Activated T-cell treated with anti-CD3 and anti-CD28 coated beads for 24 hours (primary cell): Measurements from ENCODE around the gene ZGLP1.
"Not testable (repeated sequence)": the region's sequence is repeated elsewhere in the genome, so short reads cannot be mapped to it uniquely, and the experiment has no call there.

Experiments used
- DNase-seq: peaks from one replicate; pipeline ENCODE4 v3.0.0-alpha.2; 2020; ENCODE audit warnings: low read depth

The ZGLP1 gene

DNA sequence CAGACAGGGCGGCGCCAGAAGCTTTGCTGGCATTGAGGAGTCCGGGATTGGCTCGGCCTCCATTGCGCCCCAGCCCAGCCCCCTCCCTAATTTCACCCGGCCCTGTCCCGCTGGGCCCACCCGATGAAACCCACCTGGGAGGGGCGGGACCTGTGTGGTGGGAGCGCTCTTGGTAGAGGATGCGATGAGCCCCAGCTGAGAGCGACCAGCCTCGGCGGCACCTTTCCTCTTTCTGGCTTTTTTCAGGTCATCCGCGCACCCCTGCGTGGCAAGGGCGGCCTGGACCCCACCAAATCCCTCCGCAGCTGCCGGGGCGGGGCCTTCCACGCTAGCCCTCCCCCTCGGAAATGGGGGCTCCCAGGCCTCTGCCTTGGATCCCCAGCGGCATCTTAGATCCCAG is at the start of gene ZGLP1:
Gene ZGLP1 (minus strand): TSS at position 393 of the 400 bp plus-strand sequence.
- DNase-seq: no peak

DNA sequence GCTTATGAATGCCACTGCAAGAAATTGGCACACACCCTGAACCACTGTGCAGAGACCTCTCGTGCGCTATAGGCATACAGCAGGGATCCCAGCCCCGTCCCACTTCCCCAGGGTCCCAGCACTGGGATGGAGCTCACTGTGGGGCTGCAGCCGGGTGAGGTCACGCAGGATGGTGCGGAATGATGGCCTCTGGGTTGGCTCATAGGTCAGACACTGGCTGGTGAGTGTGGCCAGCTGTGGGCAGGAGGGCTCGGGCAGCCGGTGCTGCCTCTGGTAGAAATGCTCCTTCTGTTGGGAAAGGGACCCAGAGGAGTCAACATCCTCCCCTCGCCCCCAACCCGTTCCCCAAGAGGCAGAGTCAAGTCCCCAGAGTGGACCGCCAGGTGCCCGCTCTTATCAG is 46.8 kb upstream of the ZGLP1 start:
- DNase-seq: no peak

DNA sequence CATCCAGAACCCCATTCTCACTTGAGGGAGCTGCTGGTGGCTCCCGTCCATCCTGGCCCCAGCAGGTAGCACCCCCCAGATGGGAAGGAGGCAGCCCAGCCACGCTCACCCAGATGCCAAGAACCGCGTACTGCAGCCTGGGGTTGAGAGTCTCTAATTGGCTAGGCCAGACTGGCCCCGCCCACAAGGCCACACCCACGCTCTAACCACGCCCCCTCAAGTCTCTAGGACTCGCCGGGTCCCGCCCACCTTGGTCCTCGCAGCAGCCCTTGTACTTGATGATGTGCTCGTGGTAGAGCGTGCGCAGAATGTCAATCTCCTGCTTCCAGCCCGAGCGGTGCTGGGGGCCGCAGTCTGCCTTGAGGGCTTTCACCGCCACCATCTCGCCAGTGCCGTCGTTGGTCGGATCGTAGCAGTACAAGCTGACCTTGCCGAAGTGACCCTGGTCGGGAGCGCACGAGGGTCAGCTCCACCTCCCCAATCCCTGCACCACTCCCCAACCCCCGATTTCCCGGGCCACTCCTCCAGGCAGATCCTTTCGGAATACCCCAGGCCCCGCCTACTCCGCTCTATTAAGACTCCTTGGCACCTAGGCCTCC is 44.3 kb upstream of the ZGLP1 start:
- peak; percentile 45 for DNase-seq

DNA sequence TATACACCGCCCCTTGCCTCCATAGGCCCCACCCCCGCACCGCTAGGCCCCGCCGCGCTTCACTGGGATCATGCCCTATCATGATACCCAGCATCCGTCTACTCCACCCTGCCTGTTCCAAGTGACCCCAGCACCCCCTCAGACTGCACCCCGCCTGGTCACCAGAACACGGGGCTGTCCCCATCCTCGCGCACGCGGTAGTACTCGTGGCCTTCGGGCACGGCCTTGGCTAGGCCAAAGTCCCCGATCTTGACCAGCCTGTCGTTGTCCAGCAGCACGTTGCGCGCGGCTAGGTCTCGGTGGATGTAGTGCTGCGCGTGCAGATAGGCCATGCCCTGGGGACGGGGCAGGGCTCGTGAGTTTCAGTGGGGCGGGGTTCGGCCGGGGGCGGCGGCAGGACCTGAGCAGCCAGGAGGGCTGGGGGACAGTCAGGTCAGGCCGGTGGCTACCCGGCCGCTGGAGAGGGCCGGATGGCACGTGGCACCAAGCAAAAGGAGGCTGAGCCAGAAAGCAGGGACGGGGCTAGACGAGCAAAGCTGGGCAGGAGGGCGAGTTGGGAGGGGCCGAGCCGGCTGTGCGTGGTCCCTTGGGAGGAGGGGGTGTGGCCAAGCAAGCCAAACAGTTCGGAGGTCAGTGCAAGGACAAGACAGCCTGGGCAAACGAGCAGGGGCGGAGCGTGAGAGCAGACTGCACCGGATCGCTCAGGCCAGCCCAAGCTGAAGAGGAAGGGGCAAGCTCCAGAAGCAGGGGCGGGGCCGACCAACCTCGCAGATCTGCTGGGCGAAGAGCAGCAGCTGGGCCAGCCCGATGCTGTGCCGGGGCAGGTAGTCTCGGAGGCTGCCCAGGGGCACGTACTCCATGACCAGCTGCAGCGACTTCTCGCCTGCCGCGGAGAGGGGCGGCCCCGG is 43.4 kb upstream of the ZGLP1 start:
- DNase-seq: no peak

- no peak for DNase-seq
These were observed 36.9 kb upstream of the ZGLP1 start for GRCh38 chr19:10346509-10346908.

GRCh38 chr19:10344780-10345179 is 35.2 kb upstream of the ZGLP1 start:
- no peak for DNase-seq

DNA sequence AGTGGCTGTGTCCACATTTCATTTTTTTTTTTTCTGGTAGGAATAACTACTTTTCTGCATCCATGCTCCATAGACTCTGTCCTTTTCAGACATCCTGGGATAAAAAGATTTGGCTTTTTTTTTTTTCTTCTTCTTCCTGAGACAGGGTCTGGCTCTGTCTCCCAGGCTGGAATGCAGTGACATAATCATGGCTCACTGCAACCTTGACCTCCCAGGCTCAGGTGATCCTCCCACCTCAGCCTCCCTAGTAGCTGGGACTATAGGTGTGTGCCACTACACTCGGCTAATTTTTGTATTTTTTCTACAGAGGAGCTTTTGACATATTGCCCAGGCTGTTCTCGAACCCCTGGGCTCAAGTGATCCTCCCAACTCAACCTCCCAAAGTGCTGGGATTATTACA is 33.9 kb upstream of the ZGLP1 start:
- no peak for DNase-seq

DNA sequence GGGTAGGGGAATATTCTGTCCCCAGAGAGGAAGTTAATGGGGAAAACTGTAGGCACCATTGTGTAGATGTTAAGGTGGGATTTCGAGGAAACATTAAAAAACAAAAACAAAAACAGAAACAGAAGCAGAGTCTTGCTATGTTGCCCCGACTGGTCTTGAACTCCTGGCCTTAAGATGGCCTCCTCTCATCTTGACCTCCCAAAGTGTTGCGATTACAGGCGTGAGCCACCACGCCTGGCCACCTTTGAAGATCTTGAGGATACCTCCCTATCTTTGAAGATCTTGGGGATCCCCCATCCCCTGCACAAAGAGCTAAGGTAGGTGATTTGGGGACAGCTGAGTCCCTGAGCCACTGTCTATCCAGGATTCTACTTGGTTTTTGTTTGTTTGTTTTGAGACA is 30.4 kb upstream of the ZGLP1 start:
- DNase-seq: no peak

DNA sequence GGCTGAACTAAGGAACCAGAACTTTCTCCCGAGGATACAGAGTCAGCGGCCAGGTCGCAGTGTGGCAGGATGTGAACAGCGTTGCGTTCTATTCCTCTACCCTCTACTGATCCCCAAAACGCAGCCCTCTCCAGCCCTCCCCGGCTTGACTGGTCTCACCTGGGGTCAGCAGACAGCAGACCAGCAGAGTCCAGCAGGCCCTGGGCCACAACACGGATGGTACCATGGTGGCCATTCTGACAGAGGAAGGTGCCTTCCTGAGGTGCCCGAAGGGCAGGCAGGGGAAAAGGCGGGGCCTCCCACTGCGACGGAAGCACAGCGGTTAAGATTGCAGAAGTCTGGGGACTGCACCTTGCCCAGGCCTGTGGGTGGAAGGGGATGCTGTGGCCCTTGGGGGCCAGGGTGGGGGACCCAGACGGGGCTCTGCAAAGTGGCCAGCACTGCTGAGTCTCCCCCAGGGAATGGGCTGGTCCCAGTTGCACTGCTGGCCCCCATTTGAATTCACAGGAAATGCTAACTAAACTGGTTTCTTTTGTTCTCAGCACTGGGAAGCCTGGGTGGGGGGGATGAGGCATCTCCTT is 29.9 kb upstream of the ZGLP1 start, which contains the start of gene ICAM3:
Gene ICAM3 (minus strand): TSS at position 245 of the 581 bp plus-strand sequence. CDS start 10 bp downstream, at position 235.
- peak; percentile 60 for DNase-seq

GRCh38 chr19:10338940-10339339 is 29.3 kb upstream of the ZGLP1 start:
- no peak for DNase-seq

DNA sequence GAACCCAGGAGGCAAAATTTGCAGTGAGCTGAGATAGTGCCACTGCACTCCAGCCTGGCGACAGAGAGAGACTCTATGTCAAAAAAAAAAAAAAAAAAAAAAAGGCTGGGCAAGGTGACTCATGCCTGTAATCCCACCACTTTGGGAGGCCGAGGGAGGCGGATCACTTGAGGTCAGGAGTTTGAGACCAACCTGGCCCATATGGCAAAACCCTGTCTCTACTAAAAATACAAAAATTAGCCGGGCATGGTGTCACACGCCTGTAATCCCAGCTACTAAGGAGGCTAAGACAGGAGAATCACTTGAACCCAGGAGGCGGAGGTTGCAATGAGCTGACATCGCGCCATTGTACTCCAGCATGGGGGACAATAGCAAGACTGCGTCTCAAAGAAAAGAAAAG is 27.1 kb upstream of the ZGLP1 start:
- DNase-seq: not testable (repeated sequence)

DNA sequence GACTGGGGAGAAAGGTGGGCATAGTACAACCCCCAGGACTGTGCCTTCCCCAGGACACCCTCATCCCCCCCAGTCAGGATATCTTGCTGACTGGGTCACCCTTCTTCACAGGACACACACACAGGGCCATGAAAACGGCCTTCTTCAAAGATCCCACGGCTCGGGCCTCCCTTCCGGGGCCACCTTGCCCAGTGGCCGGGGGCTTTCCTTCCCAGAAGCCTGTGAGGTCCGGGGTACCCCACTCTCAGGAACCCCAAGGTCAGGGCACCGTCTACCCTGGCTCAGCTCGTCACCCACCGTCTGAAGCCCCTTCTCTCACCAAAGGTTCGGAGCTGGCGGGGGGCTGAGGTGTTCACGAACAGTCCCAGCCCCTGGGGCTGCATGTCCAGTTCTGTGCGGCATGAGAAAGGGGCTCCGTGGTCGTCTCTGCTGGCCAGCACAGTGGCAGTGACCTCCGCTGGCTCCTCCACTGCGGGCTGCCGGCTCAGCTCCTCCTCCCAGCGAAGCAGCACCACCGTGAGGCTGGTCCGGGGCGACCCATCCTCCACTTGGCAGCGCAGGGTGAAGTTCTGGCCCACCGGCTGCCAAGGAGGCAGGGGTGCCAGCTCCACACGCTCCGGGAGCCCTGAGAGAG is 25.9 kb upstream of the ZGLP1 start:
- no peak for DNase-seq

- peak; percentile 41 for DNase-seq
These were observed 25.2 kb upstream of the ZGLP1 start for GRCh38 chr19:10334588-10335351.

DNA sequence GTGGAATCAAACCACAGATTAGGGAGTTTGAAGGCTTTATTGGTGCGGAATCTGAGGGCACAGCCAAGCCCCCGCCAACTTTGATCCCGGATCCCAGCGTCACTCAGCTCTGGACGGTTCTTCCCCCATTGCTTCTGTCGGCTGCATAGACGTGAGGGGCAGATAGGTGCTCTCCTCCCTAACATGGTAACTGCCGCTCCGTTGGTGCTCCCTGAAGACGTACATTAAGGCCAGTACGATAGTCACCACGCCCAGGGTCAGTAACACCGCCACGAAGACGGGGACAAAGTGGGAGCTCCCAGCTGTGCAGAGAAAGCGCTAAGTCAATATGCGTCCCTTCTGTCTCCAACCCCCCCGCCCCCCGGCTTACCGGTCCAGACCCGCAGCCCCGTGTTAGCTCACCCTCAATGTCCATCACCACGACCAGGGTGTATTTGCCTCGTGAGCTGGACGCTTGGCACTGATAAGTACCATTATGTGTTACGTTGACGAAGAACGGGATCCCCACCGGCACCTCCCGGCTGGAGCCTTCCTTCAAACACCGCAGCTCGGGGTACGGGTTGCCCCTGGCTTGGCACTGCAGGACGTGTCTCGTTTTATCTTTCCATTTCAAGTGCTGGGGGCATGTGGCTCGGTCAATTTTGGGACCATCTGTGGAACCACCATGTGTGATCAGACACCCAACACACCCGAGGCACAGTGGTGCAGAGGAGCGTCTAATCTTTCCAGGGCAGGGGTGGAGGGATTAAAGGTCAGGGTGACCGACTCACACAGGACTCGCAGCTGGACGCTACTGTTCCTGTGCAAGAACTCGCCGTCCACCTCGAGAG is 24.4 kb upstream of the ZGLP1 start:
- no peak for DNase-seq

DNA sequence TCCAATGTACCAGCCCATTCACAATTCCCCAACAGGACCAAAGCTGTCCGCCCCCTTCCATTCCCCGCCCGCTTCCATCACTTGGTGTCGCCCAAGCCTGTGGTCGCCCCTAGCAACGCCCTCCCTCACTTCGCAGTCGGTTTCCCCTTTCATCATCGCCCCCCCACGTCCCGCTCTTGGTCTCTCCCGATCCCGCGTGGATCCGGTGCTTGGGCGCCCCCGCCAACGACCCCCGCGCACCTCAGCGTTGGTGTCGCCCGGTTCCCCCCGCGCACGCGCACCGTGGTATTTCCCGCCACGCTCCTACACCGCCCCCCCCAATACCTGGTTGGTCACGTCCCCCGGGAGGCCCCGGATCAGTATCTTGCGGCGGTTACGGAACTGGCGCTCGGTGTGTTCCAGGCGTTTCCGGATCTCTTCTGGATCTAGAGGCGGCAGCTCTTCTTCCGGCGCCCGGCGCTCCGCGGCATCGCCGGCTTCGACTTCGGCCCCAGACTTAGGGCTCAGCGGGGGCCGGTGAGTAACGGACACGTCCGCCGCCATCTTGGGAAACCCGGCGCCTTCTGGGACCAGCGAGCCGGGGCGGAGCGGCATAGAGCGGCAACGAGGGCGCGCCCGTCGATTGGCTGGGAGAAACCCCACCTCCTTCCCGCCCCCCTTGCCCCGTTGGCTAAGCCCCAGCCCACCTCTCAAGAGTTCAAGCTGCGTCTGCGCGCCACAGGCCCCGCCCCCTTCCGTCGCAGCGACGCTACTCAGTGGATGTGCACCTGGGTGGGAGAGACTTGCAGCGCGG is 23.5 kb upstream of the ZGLP1 start, which contains the start of gene RAVER1:
Gene RAVER1 (minus strand): TSS at position 565 of the 793 bp plus-strand sequence. CDS start 22 bp downstream, at position 543.
- DNase-seq: peak; percentile 97

DNA sequence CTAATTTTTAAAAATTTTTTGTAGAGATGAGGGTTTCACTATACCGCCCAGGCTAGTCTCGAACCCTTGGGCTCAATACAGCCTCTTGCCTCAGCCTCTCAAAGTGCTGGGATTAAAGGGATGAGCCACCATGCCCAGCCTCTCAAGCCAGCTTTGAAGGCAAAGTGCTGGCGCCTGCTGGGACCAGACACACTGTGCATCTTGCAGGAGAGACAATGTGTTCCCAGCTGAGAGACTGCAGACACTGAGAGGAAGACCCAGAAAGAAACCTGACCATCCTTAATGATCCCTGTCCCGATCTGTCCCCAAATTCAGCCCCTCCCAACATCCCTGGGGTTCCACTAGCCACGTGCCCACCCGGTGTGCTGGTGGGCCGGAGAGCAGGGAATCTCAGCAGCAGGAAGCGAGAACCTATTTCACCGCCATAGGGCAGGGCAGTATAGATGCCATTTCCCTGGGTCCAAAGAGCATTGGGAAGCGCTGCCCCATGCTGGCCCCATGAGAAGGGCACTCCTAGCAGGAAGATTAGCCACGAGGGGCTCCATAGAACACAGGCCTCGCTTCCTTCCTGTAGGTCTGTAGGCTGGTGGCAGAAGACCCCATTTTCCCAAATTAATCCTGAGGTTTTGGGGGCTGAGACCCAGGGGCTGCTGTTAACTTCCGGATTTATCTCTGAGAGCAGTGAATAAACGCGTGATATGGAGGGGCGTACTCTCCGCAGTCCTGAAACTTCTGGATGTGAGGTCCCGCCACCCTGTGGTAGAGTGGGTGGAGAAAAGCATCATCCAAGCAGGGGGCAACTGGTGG is 22.7 kb upstream of the ZGLP1 start:
- no peak for DNase-seq

DNA sequence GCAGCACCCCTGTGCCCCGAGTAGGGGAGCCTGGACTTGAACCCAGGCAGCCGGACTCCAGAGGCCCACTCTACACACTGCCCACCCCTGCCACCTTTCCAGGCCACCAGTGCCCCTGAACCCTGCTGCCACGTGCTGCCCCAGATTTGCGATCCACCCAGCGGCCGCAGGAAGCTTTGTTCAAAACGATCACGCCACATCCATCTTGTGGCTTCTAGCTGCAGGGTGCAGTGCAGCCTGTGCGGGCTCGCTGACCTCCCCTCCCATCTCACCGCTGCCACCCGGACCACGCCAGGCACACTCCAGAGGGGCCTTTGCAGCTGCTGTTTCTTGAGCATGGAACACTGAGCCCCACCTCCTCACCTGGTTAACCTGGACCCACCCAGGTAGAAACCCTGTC is 19.9 kb upstream of the ZGLP1 start:
- DNase-seq: no peak

DNA sequence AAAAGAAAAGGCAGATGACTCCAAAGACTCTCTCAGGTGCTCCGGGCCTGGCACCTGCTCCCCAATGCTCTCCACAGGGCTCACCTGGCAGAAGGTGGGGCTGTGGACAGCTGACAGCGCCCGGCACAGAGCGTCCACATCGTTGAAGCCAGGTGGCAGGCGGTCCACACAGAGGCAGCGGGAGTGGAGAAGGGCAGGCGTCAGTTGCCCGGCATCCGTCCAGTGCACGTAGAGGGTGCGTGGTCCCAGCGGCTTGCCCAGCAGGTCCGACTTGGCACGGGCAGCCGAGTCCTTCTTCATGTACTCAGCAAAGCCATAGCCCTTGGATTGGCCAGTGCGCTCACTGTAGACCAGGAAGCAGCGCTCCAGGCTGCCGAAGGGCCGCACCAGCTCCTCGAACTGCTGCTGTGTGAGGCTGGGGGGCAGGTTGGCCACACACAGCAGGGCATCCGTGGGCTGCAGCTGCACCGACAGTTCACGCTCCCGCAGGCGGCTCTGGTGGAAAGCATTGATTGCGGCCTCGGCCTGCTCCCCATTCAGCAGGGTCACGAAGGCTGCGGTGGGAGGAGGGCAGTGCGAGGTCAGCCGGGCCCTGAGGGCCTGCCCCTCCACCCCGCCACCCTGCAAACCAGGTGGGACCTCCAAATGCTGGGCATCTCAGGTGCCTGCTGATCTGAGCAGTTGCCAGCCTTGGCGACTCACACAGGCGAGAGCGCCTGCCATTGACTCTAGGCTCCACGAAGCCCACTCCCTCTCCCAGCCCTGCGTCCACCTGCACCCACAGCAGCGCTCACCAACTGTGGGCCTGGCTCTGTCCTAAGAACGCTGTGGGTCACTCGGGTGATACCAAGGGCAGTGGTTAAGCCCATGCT is 19.2 kb upstream of the ZGLP1 start:
- no peak for DNase-seq
